Osteoblast (primary cell): Measurements from ENCODE around the gene SKOR2. TPM values are rescaled to one million over a fixed set of nuclear protein-coding genes. Genes with fewer than 3 reads are reported as not detected.

Experiments
- DNase-seq: peaks from one replicate; pipeline ENCODE4 v3.0.0; 2011; ENCODE audit warnings: low spot score, mixed read lengths; ENCODE audit not compliant: insufficient read length; ENCODE audit errors: missing footprints
- H2AFZ ChIP-seq: 2 replicates; pipeline ENCODE4 v1.6.0; 2011; ENCODE audit warnings: mild to moderate bottlenecking, low read length
- H3K27ac ChIP-seq: 2 replicates; pipeline ENCODE4 v1.5.1; 2011; ENCODE audit warnings: mild to moderate bottlenecking, low read depth, low read length, moderate library complexity
- H3K27me3 ChIP-seq: 2 replicates; pipeline ENCODE4 v1.6.0; 2012; ENCODE audit warnings: mild to moderate bottlenecking, control low read depth, inconsistent platforms, low read length, moderate library complexity; ENCODE audit not compliant: insufficient read depth
- H3K36me3 ChIP-seq: 2 replicates; pipeline ENCODE4 v1.5.1; 2011; ENCODE audit warnings: mild to moderate bottlenecking, low read length, control low read depth, moderate library complexity; ENCODE audit not compliant: insufficient read depth
- H3K4me1 ChIP-seq: 2 replicates; pipeline ENCODE4 v1.5.1; 2011; ENCODE audit warnings: mild to moderate bottlenecking, low read length, control low read depth, moderate library complexity; ENCODE audit not compliant: insufficient read depth
- H3K4me2 ChIP-seq: 2 replicates; pipeline ENCODE4 v1.6.0; 2011; ENCODE audit warnings: mild to moderate bottlenecking, low read length; ENCODE audit not compliant: insufficient read depth
- H3K4me3 ChIP-seq: fragments of 200-600 bp; sonication (generic); 3 replicates; pipeline ENCODE4 v1.5.1; 2012; ENCODE audit warnings: mild to moderate bottlenecking, low read length, inconsistent platforms; ENCODE audit not compliant: insufficient read depth
- H3K79me2 ChIP-seq: 2 replicates; pipeline ENCODE4 v1.6.0; 2012; ENCODE audit warnings: mild to moderate bottlenecking, low read length, control low read depth, inconsistent platforms; ENCODE audit not compliant: insufficient read depth
- H3K9me3 ChIP-seq: 2 replicates; pipeline ENCODE4 v1.5.1; 2011; ENCODE audit warnings: low read depth, low read length, control low read depth
- H4K20me1 ChIP-seq: 2 replicates; pipeline ENCODE4 v1.6.0; 2012; ENCODE audit warnings: mild to moderate bottlenecking, low read length, control low read depth; ENCODE audit not compliant: insufficient read depth
- CTCF ChIP-seq: IDR thresholded peaks from 2 replicates; pipeline ENCODE4 v1.5.1; 2011; ENCODE audit warnings: mild to moderate bottlenecking, low read depth, low read length, moderate library complexity; ENCODE audit errors: extremely low read depth
- total RNA-seq: library from RNA; depleted of rRNA; stranded (reverse); fragments of >200 nt; gene quantifications from 2 replicates; pipeline ENCODE4 v1.2.3, GENCODE V29; 2012

Gene SKOR2
- total RNA-seq, 1 donor: not detected

GRCh38 chr18:47180765-47181164 lies 70.7 kb downstream of the SKOR2 start:
- Histone ChIP-seq H3K27ac (no peak overlapping the region), H3K36me3 (no peaks in the 10 kb centered on the region), H4K20me1 (no peaks in the 10 kb centered on the region), H3K4me3 (no peak overlapping the region), H3K79me2 (peaks cover 6% of the 10 kb centered on the region), H3K27me3 (no peaks in the 10 kb centered on the region), H3K4me1 (no peaks in the 10 kb centered on the region), H3K9me3 (no peaks in the 10 kb centered on the region), H3K4me2 (no peak overlapping the region), H2AFZ (no peak overlapping the region)
- TF ChIP-seq CTCF: no peak
- no peak for DNase-seq

GRCh38 chr18:47179520-47179919 lies 71.9 kb downstream of the SKOR2 start:
- Histone ChIP-seq H3K4me1 (peaks cover 6% of the 10 kb centered on the region), H3K27ac (no peak overlapping the region), H4K20me1 (peaks cover 4% of the 10 kb centered on the region), H2AFZ (no peak overlapping the region), H3K9me3 (no peaks in the 10 kb centered on the region), H3K4me3 (no peak overlapping the region), H3K4me2 (no peak overlapping the region), H3K79me2 (peaks cover 18% of the 10 kb centered on the region), H3K36me3 (no peaks in the 10 kb centered on the region), H3K27me3 (no peaks in the 10 kb centered on the region)
- no peak for TF ChIP-seq CTCF
- DNase-seq: no peak

GRCh38 chr18:47175898-47176575 lies 75.4 kb downstream of the SKOR2 start, which contains the start of gene IER3IP1:
IER3IP1 (minus strand) TSS chr18:47176364; CDS start chr18:47176277, 87 bp downstream.
- peak within 1 kb of the TSS; percentile 76 for H3K4me2 ChIP-seq
- peak within 1 kb of the TSS; percentile 89 for H3K27ac ChIP-seq
- no peaks in the 10 kb centered on the region for H3K27me3 ChIP-seq
- H3K4me1 ChIP-seq: peaks cover 7% of the 10 kb centered on the region
- TF ChIP-seq CTCF: no peak
- H3K4me3 ChIP-seq: peak within 1 kb of the TSS; percentile 99
- H4K20me1 ChIP-seq: peaks cover 27% of the 10 kb centered on the region
- H3K79me2 ChIP-seq: peaks cover 53% of the 10 kb centered on the region
- no peaks in the 10 kb centered on the region for H3K36me3 ChIP-seq
- peak; percentile 95 for DNase-seq
- H2AFZ ChIP-seq: peak within 1 kb of the TSS; percentile 86
- no peaks in the 10 kb centered on the region for H3K9me3 ChIP-seq

GRCh38 chr18:47175283-47175897 lies 76.1 kb downstream of the SKOR2 start:
- peaks cover 27% of the 10 kb centered on the region for H4K20me1 ChIP-seq
- H3K79me2 ChIP-seq: peaks cover 60% of the 10 kb centered on the region
- TF ChIP-seq CTCF: no peak
- H3K36me3 ChIP-seq: no peaks in the 10 kb centered on the region
- no peaks in the 10 kb centered on the region for H3K27me3 ChIP-seq
- DNase-seq: no peak
- peaks cover 7% of the 10 kb centered on the region for H3K4me1 ChIP-seq
- H3K4me3 ChIP-seq: peak overlapping the region; percentile 99
- no peaks in the 10 kb centered on the region for H3K9me3 ChIP-seq
- H3K27ac ChIP-seq: peak overlapping the region; percentile 89
- peak overlapping the region; percentile 86 for H2AFZ ChIP-seq
- H3K4me2 ChIP-seq: peak overlapping the region; percentile 76
